Effector memory CD8-positive, alpha-beta T cell (primary cell): ENCODE data around the gene RAB7A.
"Not testable (repeated sequence)": the region's sequence is repeated elsewhere in the genome, so short reads cannot be mapped to it uniquely, and the experiment has no call there.

Experiments used
- ATAC-seq: fragments of 150-1000 bp; cut with Tn5 transposase; replicated peaks from 2 replicates; pipeline ENCODE4 v1.10.0; 2021; ENCODE audit warnings: mild to moderate bottlenecking, moderate library complexity
- DNase-seq, 3 experiments: peaks; one replicate each; pipeline ENCODE4 v3.0.0; 2021
- H3K27ac Mint-ChIP-seq, 2 donors: one replicate each; pipeline ENCODE4 v1.8.0; 2022; ENCODE audit warnings: mild to moderate bottlenecking in 2 of 2, mixed read lengths in 2 of 2, moderate library complexity in 2 of 2
- H3K27me3 Mint-ChIP-seq, 2 donors: one replicate each; pipeline ENCODE4 v1.8.0; 2022; ENCODE audit warnings: mixed read lengths in 2 of 2
- H3K36me3 Mint-ChIP-seq: one replicate; pipeline ENCODE4 v1.8.0; 2022; ENCODE audit warnings: mild to moderate bottlenecking, moderate library complexity, mixed read lengths; ENCODE audit not compliant: insufficient read depth
- H3K4me1 Mint-ChIP-seq, 2 donors: one replicate each; pipeline ENCODE4 v1.8.0; 2022; ENCODE audit warnings: low read depth in 2 of 2, mixed read lengths in 2 of 2
- H3K4me3 Mint-ChIP-seq, 2 donors: one replicate each; pipeline ENCODE4 v1.8.0; 2022; ENCODE audit warnings: mild to moderate bottlenecking in 2 of 2, mixed read lengths in 2 of 2, moderate library complexity in 2 of 2
- H3K9me3 Mint-ChIP-seq, 2 donors: one replicate each; pipeline ENCODE4 v1.8.0; 2022; ENCODE audit warnings: mixed read lengths in 2 of 2

Gene RAB7A

DNA sequence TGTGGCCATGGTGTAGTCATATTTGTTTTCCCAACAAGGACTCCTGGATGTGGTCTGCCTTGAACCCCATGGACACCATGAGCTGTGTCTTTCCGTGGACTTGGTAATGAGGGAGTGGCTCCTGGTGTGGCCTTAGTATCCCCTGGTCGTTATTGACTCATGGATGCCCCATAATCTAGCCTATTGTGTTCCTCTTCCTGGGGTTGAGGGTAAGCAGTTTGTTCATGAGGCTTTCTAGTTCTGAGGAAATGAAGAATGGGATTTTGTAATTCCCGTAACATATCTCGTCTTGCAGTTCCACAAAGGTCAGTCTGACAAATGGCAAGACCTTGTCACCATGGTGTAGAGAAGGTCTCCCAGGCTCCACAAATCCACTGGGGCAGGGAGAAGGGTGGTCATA is 22.6 kb downstream of the RAB7A start:
- H3K36me3 Mint-ChIP-seq, result peaks cover 51% of the 10 kb centered on the region
- H3K4me3 Mint-ChIP-seq, result no peak overlapping the region

GRCh38 chr3:128749035-128749434 is 23.1 kb downstream of the RAB7A start:
- Mint-ChIP-seq H3K4me3 (no peak overlapping the region), H3K36me3 (peaks cover 46% of the 10 kb centered on the region), H3K9me3 (no peaks in the 10 kb centered on the region), H3K27ac (peak overlapping the region in 1 of 2 donors; percentile 55), H3K4me1 (peaks cover 48 to 58% of the 10 kb centered on the region in 2 donors), H3K27me3 (no peaks in the 10 kb centered on the region)
- ATAC-seq (no peak), DNase-seq (no peak)

More for the DNA sequence above, 22.6 kb downstream of the RAB7A start:
- no peaks in the 10 kb centered on the region for H3K27me3 Mint-ChIP-seq
- H3K9me3 Mint-ChIP-seq, result no peaks in the 10 kb centered on the region
- DNase-seq, result no peak
- ATAC-seq, result no peak
- peak overlapping the region in 1 of 2 donors; percentile 55 for H3K27ac Mint-ChIP-seq
- peaks cover 46 to 54% of the 10 kb centered on the region in 2 donors for H3K4me1 Mint-ChIP-seq

- ATAC-seq, H3K9me3 Mint-ChIP-seq, DNase-seq, H3K27me3 Mint-ChIP-seq: not testable (repeated sequence)
- peaks cover 43% of the 10 kb centered on the region for H3K36me3 Mint-ChIP-seq
- H3K4me3 Mint-ChIP-seq, result peak overlapping the region; percentile 12 to 22
- peaks cover 51 to 64% of the 10 kb centered on the region in 2 donors for H3K4me1 Mint-ChIP-seq
- H3K27ac Mint-ChIP-seq, result peak overlapping the region; percentile 14 to 17
These were observed 23.6 kb downstream of the RAB7A start for GRCh38 chr3:128749561-128749960.

DNA sequence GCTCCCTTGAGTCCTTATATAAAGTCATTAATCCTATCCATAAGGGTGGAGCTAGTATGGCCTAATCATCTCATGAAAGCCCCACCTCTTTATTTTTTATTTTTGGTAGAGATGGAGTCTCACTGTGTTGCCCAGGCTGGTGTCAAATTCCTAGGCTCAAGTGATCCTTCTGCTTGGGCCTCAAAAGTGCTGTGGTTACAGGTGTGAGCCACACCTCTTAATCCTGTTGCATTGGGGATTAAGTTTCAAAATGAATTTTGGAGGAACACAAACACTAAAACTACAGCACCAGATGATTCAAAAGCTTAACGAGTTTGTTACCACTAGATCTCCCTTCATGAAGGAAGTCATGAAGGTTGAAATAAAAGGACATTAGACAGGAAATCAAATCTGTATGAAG is 27.7 kb downstream of the RAB7A start:
- no peak for ATAC-seq

DNA sequence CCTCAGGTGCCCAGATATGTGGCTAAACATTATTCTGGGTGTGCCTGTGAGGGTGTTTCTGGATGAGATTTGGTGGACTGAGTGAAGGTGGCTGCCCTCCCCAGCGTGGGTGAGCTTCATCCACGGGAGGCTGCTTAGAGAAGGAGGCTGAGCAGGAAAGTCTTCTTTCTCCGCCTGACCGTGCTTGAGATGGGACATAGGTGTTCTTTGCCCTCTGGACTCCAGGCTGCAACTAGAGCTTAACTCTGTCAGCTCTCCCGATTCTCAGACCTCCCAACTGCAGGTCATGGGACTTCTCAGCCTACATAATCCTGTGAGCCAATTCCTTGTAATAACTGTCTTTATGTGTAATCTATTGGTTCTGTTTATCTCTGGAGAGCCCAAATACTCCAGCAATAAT is 34.1 kb downstream of the RAB7A start:
- H3K27me3 Mint-ChIP-seq, result no peaks in the 10 kb centered on the region
- H3K27ac Mint-ChIP-seq, result peak overlapping the region; percentile 77 to 80
- DNase-seq (no peak), ATAC-seq (no peak)
- H3K9me3 Mint-ChIP-seq, result no peaks in the 10 kb centered on the region
- H3K36me3 Mint-ChIP-seq, result peaks cover 54% of the 10 kb centered on the region
- peaks cover 30 to 72% of the 10 kb centered on the region in 2 donors for H3K4me1 Mint-ChIP-seq
- H3K4me3 Mint-ChIP-seq, result peak overlapping the region; percentile 37 to 42

More for the DNA sequence above, 27.7 kb downstream of the RAB7A start:
- DNase-seq, result no peak
- peaks cover 43% of the 10 kb centered on the region for H3K36me3 Mint-ChIP-seq
- H3K27me3 Mint-ChIP-seq, result no peaks in the 10 kb centered on the region
- no peaks in the 10 kb centered on the region for H3K9me3 Mint-ChIP-seq
- peak overlapping the region in 1 of 2 donors; percentile 36 for H3K27ac Mint-ChIP-seq
- peak overlapping the region in 1 of 2 donors; percentile 49 for H3K4me3 Mint-ChIP-seq
- H3K4me1 Mint-ChIP-seq, result peaks cover 49 to 78% of the 10 kb centered on the region in 2 donors

- Mint-ChIP-seq H3K4me3 (no peak overlapping the region), H3K9me3 (no peaks in the 10 kb centered on the region), H3K36me3 (peaks cover 59% of the 10 kb centered on the region), H3K27ac (peak overlapping the region; percentile 23 to 80), H3K4me1 (peaks cover 30 to 76% of the 10 kb centered on the region in 2 donors), H3K27me3 (no peaks in the 10 kb centered on the region)
- no peak for ATAC-seq
- DNase-seq, result no peak
These were observed 34.9 kb downstream of the RAB7A start for GRCh38 chr3:128760881-128761280.

- ATAC-seq (no peak), DNase-seq (no peak)
- Mint-ChIP-seq H3K9me3 (no peaks in the 10 kb centered on the region), H3K27me3 (no peaks in the 10 kb centered on the region), H3K27ac (peak overlapping the region; percentile 23 to 80), H3K4me1 (peaks cover 35 to 81% of the 10 kb centered on the region in 2 donors), H3K4me3 (no peak overlapping the region), H3K36me3 (peaks cover 56% of the 10 kb centered on the region)
These were observed 35.4 kb downstream of the RAB7A start for GRCh38 chr3:128761392-128761791.

GRCh38 chr3:128763967-128764366 is 38.0 kb downstream of the RAB7A start:
- Mint-ChIP-seq H3K9me3 (no peaks in the 10 kb centered on the region), H3K27ac (peak overlapping the region in 1 of 2 donors; percentile 71), H3K36me3 (peaks cover 47% of the 10 kb centered on the region), H3K4me1 (peaks cover 44 to 87% of the 10 kb centered on the region in 2 donors), H3K4me3 (peak overlapping the region in 1 of 2 donors; percentile 18), H3K27me3 (no peaks in the 10 kb centered on the region)
- DNase-seq, result no peak
- ATAC-seq, result peak; percentile 78

GRCh38 chr3:128764863-128765262 is 38.9 kb downstream of the RAB7A start:
- Mint-ChIP-seq H3K9me3 (no peaks in the 10 kb centered on the region), H3K27ac (peak overlapping the region in 1 of 2 donors; percentile 53), H3K27me3 (no peaks in the 10 kb centered on the region), H3K4me1 (peaks cover 46 to 86% of the 10 kb centered on the region in 2 donors), H3K36me3 (peaks cover 44% of the 10 kb centered on the region), H3K4me3 (no peak overlapping the region)
- ATAC-seq (no peak), DNase-seq (no peak)

DNA sequence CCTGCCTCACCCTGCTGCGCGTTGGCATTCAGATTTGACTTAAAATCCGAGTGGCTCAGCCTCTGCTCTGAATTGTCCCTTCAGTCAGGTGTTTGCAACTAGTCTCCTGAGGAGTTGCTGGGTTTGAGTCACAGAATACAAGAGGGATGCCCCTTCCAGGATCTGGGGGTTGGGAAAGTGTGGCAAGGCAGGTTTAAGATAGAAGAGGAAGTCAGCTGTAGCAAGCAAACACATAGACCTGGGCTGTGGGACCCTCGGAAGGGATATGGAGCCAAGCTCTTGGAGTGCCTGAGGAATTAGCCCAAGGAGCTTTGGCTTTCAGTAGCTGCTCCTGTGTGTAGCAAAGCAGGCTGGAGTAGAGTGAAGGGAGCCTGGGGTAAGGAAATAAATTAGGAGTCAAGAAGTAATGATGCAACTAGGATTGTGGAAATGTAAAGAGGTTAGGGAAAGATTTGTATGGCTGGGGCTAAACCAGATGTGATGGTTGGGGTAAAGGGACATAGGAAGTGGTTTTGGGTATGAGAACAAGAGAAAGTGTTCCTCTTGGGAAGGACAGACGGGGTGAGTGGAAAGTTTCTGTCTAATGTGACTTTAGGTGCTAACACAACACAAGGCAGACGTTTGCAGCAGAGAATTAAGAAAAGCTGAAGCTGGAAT is 41.2 kb downstream of the RAB7A start:
- H3K36me3 Mint-ChIP-seq, result peaks cover 37% of the 10 kb centered on the region
- peak overlapping the region; percentile 1 to 64 for H3K27ac Mint-ChIP-seq
- no peaks in the 10 kb centered on the region for H3K9me3 Mint-ChIP-seq
- peak overlapping the region; percentile 27 to 53 for H3K4me3 Mint-ChIP-seq
- no peaks in the 10 kb centered on the region for H3K27me3 Mint-ChIP-seq
- ATAC-seq (no peak), DNase-seq (no peak)
- peaks cover 51 to 79% of the 10 kb centered on the region in 2 donors for H3K4me1 Mint-ChIP-seq

- H3K27ac Mint-ChIP-seq, result peak overlapping the region; percentile 59 to 64
- H3K27me3 Mint-ChIP-seq, result no peaks in the 10 kb centered on the region
- ATAC-seq, result no peak
- H3K4me1 Mint-ChIP-seq, result peaks cover 49 to 76% of the 10 kb centered on the region in 2 donors
- DNase-seq, result no peak
- peak overlapping the region; percentile 19 to 42 for H3K4me3 Mint-ChIP-seq
- H3K36me3 Mint-ChIP-seq, result peaks cover 37% of the 10 kb centered on the region
- no peaks in the 10 kb centered on the region for H3K9me3 Mint-ChIP-seq
These were observed 42.5 kb downstream of the RAB7A start for GRCh38 chr3:128768471-128768870.

DNA sequence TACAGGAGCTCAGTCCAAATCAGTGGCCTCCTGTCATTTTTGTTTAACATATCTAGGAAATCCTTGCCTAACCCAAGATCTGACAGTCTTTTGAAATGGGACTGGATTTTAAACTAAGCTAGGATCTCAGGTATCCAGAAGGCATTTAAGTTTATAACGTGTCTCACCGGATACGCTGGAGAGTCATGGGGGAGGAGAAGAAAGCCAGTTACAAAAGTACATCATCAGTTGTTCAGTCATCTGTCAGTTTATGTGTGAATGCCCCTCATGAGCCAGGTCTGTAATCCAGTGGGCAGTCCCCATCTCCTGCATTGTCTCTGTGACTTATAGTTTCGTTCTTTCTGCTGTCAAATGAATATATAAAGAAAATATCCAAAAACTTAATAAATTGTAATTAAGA is 44.4 kb downstream of the RAB7A start:
- no peak overlapping the region for H3K4me3 Mint-ChIP-seq
- no peak for DNase-seq
- no peak for ATAC-seq
- no peaks in the 10 kb centered on the region for H3K27me3 Mint-ChIP-seq
- peak overlapping the region in 1 of 2 donors; percentile 85 for H3K27ac Mint-ChIP-seq
- H3K4me1 Mint-ChIP-seq, result peaks cover 52 to 69% of the 10 kb centered on the region in 2 donors
- H3K9me3 Mint-ChIP-seq, result no peaks in the 10 kb centered on the region
- peaks cover 30% of the 10 kb centered on the region for H3K36me3 Mint-ChIP-seq

GRCh38 chr3:128773189-128773588 is 47.2 kb downstream of the RAB7A start:
- not testable (repeated sequence) for DNase-seq, H3K27me3 Mint-ChIP-seq, H3K9me3 Mint-ChIP-seq, H3K4me3 Mint-ChIP-seq, ATAC-seq
- peaks cover 27% of the 10 kb centered on the region for H3K36me3 Mint-ChIP-seq
- peak overlapping the region in 1 of 2 donors; percentile 15 for H3K27ac Mint-ChIP-seq
- peaks cover 46 to 64% of the 10 kb centered on the region in 2 donors for H3K4me1 Mint-ChIP-seq

DNA sequence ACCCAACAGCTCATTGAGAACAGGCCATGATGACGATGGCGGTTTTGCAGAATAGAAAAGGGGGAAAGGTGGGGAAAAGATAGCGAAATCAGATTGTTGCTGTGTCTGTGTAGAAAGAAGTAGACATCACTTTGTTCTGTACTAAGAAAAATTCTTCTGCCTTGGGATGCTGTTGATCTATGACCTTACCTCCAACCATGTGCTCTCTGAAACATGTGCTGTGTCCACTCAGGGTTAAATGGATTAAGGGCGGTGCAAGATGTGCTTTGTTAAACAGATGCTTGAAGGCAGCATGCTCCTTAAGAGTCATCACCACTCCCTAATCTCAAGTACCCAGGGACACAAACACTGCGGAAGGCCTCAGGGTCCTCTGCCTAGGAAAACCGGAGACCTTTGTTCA is 47.6 kb downstream of the RAB7A start:
- Mint-ChIP-seq H3K4me1 (peaks cover 46 to 64% of the 10 kb centered on the region in 2 donors), H3K36me3 (peaks cover 27% of the 10 kb centered on the region)
- not testable (repeated sequence) for H3K9me3 Mint-ChIP-seq, H3K27ac Mint-ChIP-seq, DNase-seq, H3K4me3 Mint-ChIP-seq, ATAC-seq, H3K27me3 Mint-ChIP-seq
